Measurements from ENCODE around the gene ADAM10. TPM values are rescaled to one million over a fixed set of nuclear protein-coding genes. Genes with fewer than 3 reads are reported as not detected.

ADAM10 gene
- total and polyA plus RNA-seq, 2 of the 8 experiments (the other 6 are each of a cell fraction or from before 2014, with no cell fraction given): 46.5 to 163 TPM

DNA sequence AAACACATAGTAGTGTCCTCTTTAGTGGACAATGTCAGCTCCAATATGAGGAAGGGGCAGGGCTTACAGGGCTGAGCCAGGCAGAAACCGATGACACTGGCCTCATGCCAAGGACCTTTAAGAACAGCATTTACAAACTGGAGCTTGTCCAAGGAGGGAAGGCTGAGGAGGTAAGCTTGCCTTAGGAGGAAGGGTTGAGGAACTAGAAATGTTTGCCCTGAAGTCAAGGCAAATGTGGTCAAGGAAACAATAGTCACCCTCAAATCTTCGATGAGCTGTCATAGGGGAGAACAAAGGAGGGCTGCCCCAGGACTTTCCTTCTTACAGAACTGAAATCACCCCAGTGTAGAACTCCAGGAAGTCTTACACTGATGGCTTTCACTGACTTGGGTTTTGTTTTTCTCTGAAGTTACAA, 181.3 kb downstream of the ADAM10 start:
- TF ChIP-seq ASH2L (IDR thresholded peaks at IDR 0.05; ENCODE audit: low read length) (no peak), KDM4A (IDR thresholded peaks at IDR 0.05; ENCODE audit: low read depth, low read length, severe bottlenecking) (no peak), YY1 (IDR thresholded peaks at IDR 0.05; ENCODE audit: low read depth, low read length) (no peak), RBBP5 (IDR thresholded peaks at IDR 0.05; ENCODE audit: borderline replicate concordance, low read depth, low read length) (no peak), POLR2A (IDR thresholded peaks at IDR 0.05; ENCODE audit: control extremely low read depth in 1 of 2, low read depth in 2 of 2, low read length in 2 of 2) (no peak)
- no peak overlapping the region for H3K4ac ChIP-seq (replicated peaks; ENCODE audit: insufficient read length, low read depth, low read length)
- FAIRE-seq (no peak), DNase-seq (ENCODE audit: low read depth in 1 of 2, low spot score in 2 of 2) (peak in 1 of 2 experiments; percentile 30)
- no peaks in the 10 kb centered on the region for H3K4me1 ChIP-seq (replicated peaks in 1 of 4; ENCODE audit: control insufficient read depth in 3 of 4, insufficient read depth in 4 of 4, low read length in 3 of 4)
- H4K20me1 ChIP-seq (replicated peaks in 1 of 2; ENCODE audit: control insufficient read depth in 1 of 2, insufficient read depth in 2 of 2, low read length in 2 of 2): no peaks in the 10 kb centered on the region
- no peak overlapping the region for H2BK5ac ChIP-seq (ENCODE audit: low read depth, low read length)
- POLR2A ChIA-PET (ENCODE audit: partially characterized antibody): no interaction called here
- peak overlapping the region; percentile 73; the same call in 1 of the 2 replicates for H2AFZ ChIP-seq (ENCODE audit: low read length)
- H3K79me1 ChIP-seq (ENCODE audit: low read depth, low read length): no peaks in the 10 kb centered on the region
- H3K27me3 ChIP-seq (replicated peaks in 1 of 4; ENCODE audit: control insufficient read depth in 3 of 4, extremely low read depth in 1 of 4, insufficient read depth in 3 of 4, low read length in 3 of 4): no peaks in the 10 kb centered on the region
- H3K23me2 ChIP-seq (ENCODE audit: low read depth, low read length): no peaks in the 10 kb centered on the region
- no peak overlapping the region for H3K9ac ChIP-seq (replicated peaks in 1 of 4; ENCODE audit: extremely low read depth in 1 of 4, low read depth in 3 of 4, low read length in 3 of 4)
- no peak overlapping the region for H3K14ac ChIP-seq (ENCODE audit: insufficient read length)
- no peak overlapping the region for H2BK20ac ChIP-seq (ENCODE audit: low read length)
- WGBS, 2 experiments (ENCODE audit: extremely low coverage in 1 of 2, insufficient coverage in 1 of 2, insufficient read length in 1 of 2, insufficient replicate concordance in 2 of 2, low coverage in 1 of 2, low lambda C conversion rate in 2 of 2, missing lambda C conversion rate in 1 of 2): 74% methylated on average over 2 of the region's 2 CpGs; no CpG with 5 or more reads in 1 of the 2 experiments
- no peak overlapping the region for H2BK12ac ChIP-seq (ENCODE audit: low read depth, low read length)
- H3K9me3 ChIP-seq (ENCODE audit: insufficient read depth in 2 of 2, low read depth in 1 of 2, low read length in 1 of 2): no peaks in the 10 kb centered on the region
- H3K4me2 ChIP-seq (ENCODE audit: insufficient read depth in 1 of 2, low read depth in 2 of 2, low read length in 2 of 2): no peak overlapping the region
- H3K4me3 ChIP-seq (ENCODE audit: extremely low read depth in 1 of 4, insufficient read depth in 2 of 4, low read depth in 3 of 4, low read length in 4 of 4): no peak overlapping the region
- no peak overlapping the region for H3K23ac ChIP-seq (ENCODE audit: insufficient read length)
- H2AK5ac ChIP-seq (ENCODE audit: low read depth, low read length): no peak overlapping the region
- H4K5ac ChIP-seq (ENCODE audit: insufficient read length, low read depth, low read length): no peak overlapping the region
- no peak overlapping the region for H4K91ac ChIP-seq (replicated peaks; ENCODE audit: insufficient read length, low read length)
- H3K36me3 ChIP-seq (ENCODE audit: control insufficient read depth in 2 of 4, insufficient read depth in 4 of 4, low read length in 3 of 4): no peaks in the 10 kb centered on the region
- H2BK120ac ChIP-seq (replicated peaks; ENCODE audit: low read depth, low read length): no peak overlapping the region
- no peak overlapping the region for H4K8ac ChIP-seq (ENCODE audit: extremely low read depth, insufficient read depth, low read length)
- H2BK15ac ChIP-seq (ENCODE audit: low read length): no peak overlapping the region
- H3K79me2 ChIP-seq (ENCODE audit: control insufficient read depth in 1 of 2, insufficient read depth in 2 of 2, low read length in 2 of 2): no peaks in the 10 kb centered on the region
- no peak overlapping the region for H3K27ac ChIP-seq (ENCODE audit: low read depth, low read length)
- no peak overlapping the region for H3K56ac ChIP-seq (replicated peaks; ENCODE audit: insufficient read length, low read depth, low read length)
- H3K18ac ChIP-seq (ENCODE audit: extremely low read depth, low read length): no peak overlapping the region
- CTCF ChIA-PET (ENCODE audit: partially characterized antibody): interaction anchor here (0.6 to 1.4 kb wide), 3 partner anchors 12 to 340 kb away, joined by 3 to 5 read pairs (median 3); no protein-coding TSS in a partner anchor

All from H1 (cell line).